ENCODE measurements around the gene SPRN. TPM values are rescaled to one million over a fixed set of nuclear protein-coding genes. Genes with fewer than 3 reads are reported as not detected.

Gene SPRN
- total and polyA plus RNA-seq, 2 experiments from 2014 or later, result 0.31 TPM

DNA sequence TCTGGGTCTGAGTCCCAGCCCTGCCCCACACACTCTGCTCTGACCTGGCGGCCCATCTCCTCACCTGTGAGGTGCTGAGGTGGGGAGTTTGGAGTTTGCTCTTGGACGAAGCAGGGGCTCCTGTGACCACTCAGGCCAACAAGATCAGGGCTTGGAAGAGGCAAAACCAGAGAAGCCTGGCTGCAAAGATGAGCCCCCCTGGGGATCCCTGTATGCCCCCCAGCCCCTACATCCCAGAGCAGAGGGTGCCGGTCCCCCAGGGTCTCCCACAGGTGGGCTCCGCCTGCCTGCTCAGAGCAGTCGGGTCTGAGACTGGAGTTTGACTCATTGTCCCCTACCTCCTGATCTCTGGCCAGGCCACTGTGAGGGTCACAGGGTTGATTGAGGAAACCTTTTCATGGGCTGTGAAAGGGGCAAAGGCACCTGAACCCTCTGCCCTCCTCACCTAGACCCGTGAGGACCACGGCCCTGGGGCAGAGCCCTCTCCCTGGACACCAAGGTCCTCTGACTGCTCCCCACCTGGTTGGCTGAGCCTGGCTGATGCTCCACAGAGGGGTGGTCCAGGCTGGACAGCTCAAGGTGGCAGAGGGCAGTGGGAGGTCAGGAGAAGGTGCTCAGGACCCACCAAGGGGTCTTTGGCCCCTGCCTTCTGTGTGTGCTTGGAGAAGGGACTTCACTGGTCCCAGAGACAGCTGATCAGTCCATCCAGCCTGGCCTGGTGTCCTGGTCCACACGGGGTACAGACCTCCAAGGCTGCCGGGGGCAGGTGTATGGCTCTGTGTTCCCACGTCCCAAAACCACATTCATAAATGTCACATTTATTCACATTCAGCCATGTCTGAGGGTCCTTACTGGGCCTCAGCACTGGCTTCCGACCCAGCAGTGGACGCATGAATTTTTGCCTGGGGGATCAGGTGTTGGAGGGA, 20.2 kb upstream of the SPRN start:
- Histone ChIP-seq H3K79me2 (replicated peaks; ENCODE audit: insufficient read depth) (no peaks in the 10 kb centered on the region), H3K4me2 (no peak overlapping the region), H3K4me1 (ENCODE audit: insufficient read depth) (no peaks in the 10 kb centered on the region), H2AFZ (no peak overlapping the region), H3K4me3 (no peak overlapping the region), H4K20me1 (replicated peaks; ENCODE audit: insufficient read depth) (no peaks in the 10 kb centered on the region), H3K27ac (ENCODE audit: low read depth) (no peak overlapping the region), H3K9me2 (ENCODE audit: insufficient read depth) (no peaks in the 10 kb centered on the region), H3K36me3 (ENCODE audit: insufficient read depth) (no peaks in the 10 kb centered on the region), H3F3A (replicated peaks; ENCODE audit: low read depth) (no peaks in the 10 kb centered on the region), H3K27me3 (ENCODE audit: insufficient read depth) (no peaks in the 10 kb centered on the region)
- Mint-ChIP-seq H3K36me3 (ENCODE audit: low read depth) (peaks cover 21% of the 10 kb centered on the region), H3K9me3 (peaks cover 83% of the 10 kb centered on the region), H3K4me1 (no peaks in the 10 kb centered on the region), H3K27me3 (ENCODE audit: insufficient read depth, low read depth, poor library complexity) (peaks cover 5% of the 10 kb centered on the region), H3K4me3 (no peak overlapping the region), H3K27ac (no peak overlapping the region)
- DNase-seq (ENCODE audit: low spot score) (no peak), ATAC-seq (no peak)
- TF ChIP-seq JUNB (IDR thresholded peaks at IDR 0.05; ENCODE audit: unreplicated experiment), result no peak
- no peak for TF ChIP-seq CREB1 (CRISPR knock-in tag; IDR thresholded peaks at IDR 0.05; ENCODE audit: low read depth)
- no peak for TF ChIP-seq ZNF114 (CRISPR knock-in tag; IDR thresholded peaks at IDR 0.05)
- TF ChIP-seq, protein P1, sequence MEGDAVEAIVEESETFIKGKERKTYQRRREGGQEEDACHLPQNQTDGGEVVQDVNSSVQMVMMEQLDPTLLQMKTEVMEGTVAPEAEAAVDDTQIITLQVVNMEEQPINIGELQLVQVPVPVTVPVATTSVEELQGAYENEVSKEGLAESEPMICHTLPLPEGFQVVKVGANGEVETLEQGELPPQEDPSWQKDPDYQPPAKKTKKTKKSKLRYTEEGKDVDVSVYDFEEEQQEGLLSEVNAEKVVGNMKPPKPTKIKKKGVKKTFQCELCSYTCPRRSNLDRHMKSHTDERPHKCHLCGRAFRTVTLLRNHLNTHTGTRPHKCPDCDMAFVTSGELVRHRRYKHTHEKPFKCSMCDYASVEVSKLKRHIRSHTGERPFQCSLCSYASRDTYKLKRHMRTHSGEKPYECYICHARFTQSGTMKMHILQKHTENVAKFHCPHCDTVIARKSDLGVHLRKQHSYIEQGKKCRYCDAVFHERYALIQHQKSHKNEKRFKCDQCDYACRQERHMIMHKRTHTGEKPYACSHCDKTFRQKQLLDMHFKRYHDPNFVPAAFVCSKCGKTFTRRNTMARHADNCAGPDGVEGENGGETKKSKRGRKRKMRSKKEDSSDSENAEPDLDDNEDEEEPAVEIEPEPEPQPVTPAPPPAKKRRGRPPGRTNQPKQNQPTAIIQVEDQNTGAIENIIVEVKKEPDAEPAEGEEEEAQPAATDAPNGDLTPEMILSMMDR (conservative IDR thresholded peaks at IDR 0.05; ENCODE audit: low read depth in 2 of 2), result no peak
- TF ChIP-seq NANOG (IDR thresholded peaks at IDR 0.05; ENCODE audit: borderline replicate concordance), result no peak
- TF ChIP-seq EZH2phosphoT487 (IDR thresholded peaks at IDR 0.05; ENCODE audit: unreplicated experiment), result no peak

DNA sequence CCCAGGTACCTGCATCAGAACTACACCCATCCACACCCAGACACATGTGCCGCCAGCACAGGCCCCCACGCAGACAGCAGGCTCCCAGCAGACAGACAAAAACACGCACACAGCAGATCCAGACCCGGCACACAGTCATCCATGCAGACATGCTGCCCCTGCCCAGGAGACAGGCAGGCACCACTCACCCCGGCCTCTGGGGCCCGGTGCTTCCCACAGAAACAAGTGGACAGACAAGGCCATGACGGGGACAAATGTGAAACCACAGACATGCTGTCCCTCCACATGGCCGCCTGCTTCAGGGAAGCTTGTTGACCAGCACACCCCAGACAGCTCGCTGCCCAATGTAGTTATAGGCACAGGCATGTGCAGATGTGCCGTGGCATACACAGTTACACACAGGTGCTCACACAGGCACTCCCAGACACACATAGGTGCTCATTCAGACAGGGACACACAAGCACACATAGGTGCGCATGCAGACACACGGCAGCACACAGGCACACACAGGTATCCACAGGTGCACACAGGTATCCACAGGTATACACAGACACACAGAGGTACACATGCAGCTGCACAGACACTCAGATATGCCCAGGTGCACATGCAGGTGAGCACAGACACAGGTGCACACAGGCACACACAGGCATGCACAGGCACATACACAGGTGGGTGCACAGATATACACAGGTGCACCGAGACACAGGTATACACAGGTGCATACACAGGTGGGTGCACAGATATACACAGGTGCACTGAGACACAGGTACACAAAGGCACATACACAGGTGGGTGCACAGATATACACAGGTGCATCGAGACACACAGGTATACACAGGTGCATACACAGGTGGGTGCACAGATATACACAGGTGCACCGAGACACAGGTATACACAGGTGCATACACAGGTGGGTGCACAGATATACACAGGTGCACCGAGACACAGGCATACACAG, 18.8 kb upstream of the SPRN start:
- DNase-seq (ENCODE audit: low spot score), result no peak
- Histone ChIP-seq H3K9me2 (ENCODE audit: insufficient read depth) (no peaks in the 10 kb centered on the region), H3K27me3 (ENCODE audit: insufficient read depth) (no peaks in the 10 kb centered on the region), H3K27ac (ENCODE audit: low read depth) (no peak overlapping the region), H3K79me2 (replicated peaks; ENCODE audit: insufficient read depth) (no peaks in the 10 kb centered on the region), H3K4me2 (no peak overlapping the region), H2AFZ (no peak overlapping the region), H4K20me1 (replicated peaks; ENCODE audit: insufficient read depth) (no peaks in the 10 kb centered on the region), H3K36me3 (ENCODE audit: insufficient read depth) (no peaks in the 10 kb centered on the region), H3F3A (replicated peaks; ENCODE audit: low read depth) (no peaks in the 10 kb centered on the region), H3K4me3 (no peak overlapping the region), H3K4me1 (ENCODE audit: insufficient read depth) (no peaks in the 10 kb centered on the region)
- H3K4me3 Mint-ChIP-seq, result no peak overlapping the region
- H3K27me3 Mint-ChIP-seq (ENCODE audit: insufficient read depth, low read depth, poor library complexity), result peaks cover 5% of the 10 kb centered on the region
- H3K9me3 Mint-ChIP-seq, result peaks cover 84% of the 10 kb centered on the region
- no peaks in the 10 kb centered on the region for H3K4me1 Mint-ChIP-seq
- ATAC-seq, result no peak
- TF ChIP-seq EZH2 (IDR thresholded peaks at IDR 0.05; ENCODE audit: low read depth, unreplicated experiment) (no peak), STAT1 (IDR thresholded peaks at IDR 0.05; ENCODE audit: unreplicated experiment) (no peak), EZH2phosphoT487 (IDR thresholded peaks at IDR 0.05; ENCODE audit: unreplicated experiment) (no peak), CREB1 (CRISPR knock-in tag; IDR thresholded peaks at IDR 0.05; ENCODE audit: low read depth) (no peak), JUNB (IDR thresholded peaks at IDR 0.05; ENCODE audit: unreplicated experiment) (no peak)
- TF ChIP-seq, protein P1 (conservative IDR thresholded peaks at IDR 0.05; ENCODE audit: low read depth in 2 of 2), result no peak
- peaks cover 31% of the 10 kb centered on the region for H3K36me3 Mint-ChIP-seq (ENCODE audit: low read depth)
- H3K27ac Mint-ChIP-seq, result no peak overlapping the region

Data from GM23338 (cell line).